ENCODE measurements around the gene ITGAD. TPM values are rescaled to one million over a fixed set of nuclear protein-coding genes. Genes with fewer than 3 reads are reported as not detected.

The ITGAD gene
- total and polyA plus RNA-seq, 2 of the 13 experiments (the other 11 are each of a cell fraction or from before 2014, with no cell fraction given), result not detected

- TF ChIP-seq ZNF687 (CRISPR knock-in tag; IDR thresholded peaks at IDR 0.05), result peak; percentile 31; the same call in 1 of the 2 replicates
- TF ChIP-seq ZNF577 (CRISPR knock-in tag; IDR thresholded peaks at IDR 0.05; ENCODE audit: borderline replicate concordance, low read depth), result no peak
- TF ChIP-seq FOXC1 (CRISPR knock-in tag; IDR thresholded peaks at IDR 0.05; ENCODE audit: borderline replicate concordance), result no peak
- no peak for TF ChIP-seq ZNF878 (CRISPR knock-in tag; IDR thresholded peaks at IDR 0.05)
- no peak for TF ChIP-seq ZNF12 (CRISPR knock-in tag; IDR thresholded peaks at IDR 0.05)
- TF ChIP-seq ATF3 (CRISPR knock-in tag; IDR thresholded peaks at IDR 0.05), result no peak
- TF ChIP-seq YY1 (IDR thresholded peaks at IDR 0.05; ENCODE audit: insufficient read depth, insufficient replicate concordance, low read depth, low read length), result peak; percentile 13
- TF ChIP-seq KMT2A (CRISPR knock-in tag; IDR thresholded peaks at IDR 0.05), result no peak
- no peak for TF ChIP-seq BRCA1 (CRISPR knock-in tag; IDR thresholded peaks at IDR 0.05)
- no peak for TF ChIP-seq ARNT2 (CRISPR knock-in tag; IDR thresholded peaks at IDR 0.05; ENCODE audit: low read depth)
- peak; percentile 68 for TF ChIP-seq CTCF (CRISPR knock-in tag; IDR thresholded peaks at IDR 0.05)
- TF ChIP-seq PLRG1 (conservative IDR thresholded peaks at IDR 0.05), result no peak
- TF ChIP-seq EP300 (IDR thresholded peaks at IDR 0.05; ENCODE audit: low read depth in 2 of 2, low read length in 2 of 2), result no peak
- 0 out of 2 replicates have a peak, but pooled peaks have one; percentile 15 for TF ChIP-seq EP300 (CRISPR knock-in tag; IDR thresholded peaks at IDR 0.05; ENCODE audit: borderline replicate concordance)
- TF ChIP-seq ZFP91 (CRISPR knock-in tag; IDR thresholded peaks at IDR 0.05; ENCODE audit: borderline replicate concordance), result peak; percentile 35; the same call in 1 of the 2 replicates
- no peak for TF ChIP-seq BRF2 (CRISPR knock-in tag; IDR thresholded peaks at IDR 0.05)
- peak; percentile 72 for TF ChIP-seq NFYB (CRISPR knock-in tag; IDR thresholded peaks at IDR 0.05)
- no peak for TF ChIP-seq REL (CRISPR knock-in tag; conservative IDR thresholded peaks at IDR 0.05)
- 0 out of 2 replicates have a peak, but pooled peaks have one; percentile 36 for TF ChIP-seq EED (CRISPR knock-in tag; IDR thresholded peaks at IDR 0.05)
- TF ChIP-seq ZNF180 (CRISPR knock-in tag; IDR thresholded peaks at IDR 0.05; ENCODE audit: borderline replicate concordance, low read depth), result no peak
- peak; percentile 54; the same call in 1 of the 2 replicates for TF ChIP-seq HOXA3 (CRISPR knock-in tag; IDR thresholded peaks at IDR 0.05)
- no peak for TF ChIP-seq RARA (CRISPR knock-in tag; IDR thresholded peaks at IDR 0.05)
Observed at GRCh38 chr16:31472709-31473203, 79.6 kb downstream of the ITGAD start (continued).

Data from HepG2 (cell line).